GM21423 (cell line): ENCODE results near the gene PLEKHF1.

ENCODE experiments used
- ATAC-seq: cut with Tn5 transposase; IDR thresholded peaks from one replicate; pipeline ENCODE4 v1.9.1; 2021; ENCODE audit warnings: mild to moderate bottlenecking, moderate library complexity; ENCODE audit not compliant: unreplicated experiment

Gene PLEKHF1

DNA sequence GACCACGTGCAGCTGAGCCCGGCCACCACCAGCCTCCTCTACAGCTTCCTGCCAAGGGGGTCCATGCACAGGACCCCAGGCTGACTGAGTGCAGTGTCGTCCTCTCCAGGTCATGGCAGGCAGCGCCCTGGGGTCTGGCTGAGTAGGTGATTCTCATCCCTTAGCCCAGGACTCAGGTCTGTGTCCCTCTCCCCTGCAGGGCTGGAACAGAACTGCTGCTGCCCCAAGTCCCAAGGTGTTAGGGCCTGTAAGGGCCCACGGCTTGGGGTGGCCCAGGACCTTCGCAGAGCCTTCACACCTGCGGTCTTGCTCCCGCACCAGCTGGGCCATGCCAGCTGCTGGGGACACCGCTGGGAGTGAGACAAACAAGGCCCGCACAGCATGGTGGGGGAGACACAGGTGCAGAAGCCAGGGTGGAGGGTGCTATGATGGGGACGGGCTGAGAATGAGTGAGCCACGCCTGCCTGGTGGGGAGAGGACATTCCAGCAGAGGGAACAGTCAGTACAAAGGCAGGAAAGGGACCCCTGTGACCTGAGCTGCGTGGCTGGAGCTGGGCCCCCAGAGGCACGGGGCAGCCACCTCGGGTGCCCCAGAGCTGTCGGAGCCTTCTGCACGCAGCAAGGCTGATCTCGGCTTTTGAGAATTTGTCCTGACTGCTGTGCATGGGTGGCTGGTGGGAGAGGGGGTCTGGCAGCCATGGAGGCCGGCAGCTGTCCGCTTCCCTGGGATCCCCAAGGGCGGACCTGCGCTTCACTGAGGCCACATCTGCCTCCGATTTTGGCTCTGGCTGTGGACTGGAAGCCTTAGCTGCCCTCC is 11.9 kb downstream of the PLEKHF1 start:
- no peak for ATAC-seq

DNA sequence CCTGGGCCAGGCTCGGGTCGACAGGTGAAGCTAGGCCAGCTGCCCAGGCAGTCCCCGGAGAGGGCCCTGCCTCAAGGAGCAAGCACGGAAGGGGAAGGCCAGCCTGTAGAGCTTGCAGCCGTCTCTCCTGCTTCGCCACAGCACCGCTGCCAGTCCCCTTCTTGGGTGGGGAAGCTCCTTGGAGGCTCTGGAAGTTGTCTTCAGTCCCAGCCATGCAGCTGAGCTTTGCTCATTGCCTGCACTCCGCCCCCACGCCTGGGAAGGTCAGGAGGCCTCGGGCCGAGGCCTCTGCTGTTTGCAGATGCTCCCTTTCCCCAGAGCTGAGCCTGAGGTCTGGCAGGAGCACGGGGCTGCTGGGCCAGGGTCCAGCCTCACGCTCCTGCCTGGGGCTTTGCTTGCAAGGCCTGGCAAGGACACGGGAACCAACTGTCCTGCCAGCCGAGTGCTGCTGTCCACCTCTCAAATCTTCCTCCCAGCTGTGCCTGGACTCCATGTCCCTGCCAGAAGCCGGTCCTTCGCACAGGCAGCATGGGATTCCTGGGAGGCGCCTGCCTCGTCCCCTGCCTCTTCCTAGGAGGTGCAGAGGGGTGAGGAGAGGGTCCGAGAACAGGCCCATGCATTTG is 13.3 kb downstream of the PLEKHF1 start:
- ATAC-seq: no peak

DNA sequence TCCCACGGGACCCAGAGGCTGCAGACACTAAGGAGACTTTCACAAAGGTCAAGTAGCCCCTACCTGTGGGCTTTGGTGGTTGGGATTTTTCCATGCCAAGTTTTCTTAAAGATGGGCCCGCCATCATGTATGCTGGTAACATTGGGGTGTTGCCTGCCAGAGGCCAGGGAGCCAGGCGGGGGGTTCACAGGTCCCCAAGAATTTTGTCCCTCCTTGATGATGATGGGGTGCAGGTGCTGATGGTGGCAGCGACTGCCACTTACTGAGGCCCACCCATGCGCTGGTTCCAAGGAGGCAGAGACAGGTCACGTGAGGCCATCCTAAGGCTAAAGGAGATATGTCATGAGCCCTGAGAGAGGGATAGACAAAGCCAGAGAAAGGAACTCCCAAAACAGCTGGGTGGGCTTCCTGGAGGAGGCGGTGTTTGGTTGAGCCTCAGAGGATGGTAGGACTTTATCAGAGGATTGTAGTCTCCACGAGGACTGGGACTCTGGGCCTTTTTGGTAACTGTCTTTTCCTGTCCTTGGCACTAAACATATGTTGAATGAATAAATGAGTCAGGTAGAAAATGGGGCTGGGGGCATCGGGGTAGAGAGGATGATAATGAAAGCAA is 14.4 kb downstream of the PLEKHF1 start:
- ATAC-seq: no peak

DNA sequence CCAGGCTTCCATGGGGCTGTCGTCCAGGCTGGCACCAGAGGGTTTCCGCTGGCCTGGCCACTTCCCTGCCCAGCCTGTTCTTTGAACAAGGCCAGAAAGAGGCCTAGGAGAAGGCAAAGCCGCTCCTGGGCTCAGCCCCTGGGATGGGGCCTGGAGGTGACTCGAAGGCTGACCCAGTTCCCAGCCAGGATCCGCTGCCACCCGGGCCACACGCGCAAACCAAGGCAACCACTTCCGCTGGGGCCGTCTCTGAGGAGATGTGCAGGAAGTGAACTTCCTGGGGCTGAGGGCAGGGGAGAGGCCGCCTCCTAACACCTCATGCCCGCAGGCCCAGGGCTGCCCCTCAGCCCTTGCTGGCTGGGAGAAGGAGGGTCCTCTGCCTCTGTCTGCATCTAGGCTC is 15.2 kb downstream of the PLEKHF1 start:
- peak; percentile 82 for ATAC-seq

DNA sequence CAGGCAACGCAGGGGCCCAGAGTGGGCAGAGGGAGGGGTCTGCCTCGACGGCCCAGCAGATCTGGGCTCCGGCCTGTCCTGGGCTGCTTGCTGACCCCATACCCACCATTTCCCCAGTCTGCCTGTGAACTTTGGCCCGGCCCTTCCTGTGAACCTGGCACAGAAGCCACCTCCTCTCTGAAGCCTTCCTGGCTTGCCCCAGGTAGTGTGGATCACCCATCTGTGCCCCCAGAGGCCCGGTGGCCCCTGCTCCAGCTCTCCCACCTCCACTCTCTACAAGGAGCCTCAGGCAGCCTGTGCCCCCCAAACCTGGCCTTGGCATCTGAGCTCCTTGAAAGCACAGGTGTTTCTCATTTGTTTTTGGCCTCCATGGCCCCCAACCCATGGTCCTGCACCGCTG is 15.7 kb downstream of the PLEKHF1 start:
- no peak for ATAC-seq

DNA sequence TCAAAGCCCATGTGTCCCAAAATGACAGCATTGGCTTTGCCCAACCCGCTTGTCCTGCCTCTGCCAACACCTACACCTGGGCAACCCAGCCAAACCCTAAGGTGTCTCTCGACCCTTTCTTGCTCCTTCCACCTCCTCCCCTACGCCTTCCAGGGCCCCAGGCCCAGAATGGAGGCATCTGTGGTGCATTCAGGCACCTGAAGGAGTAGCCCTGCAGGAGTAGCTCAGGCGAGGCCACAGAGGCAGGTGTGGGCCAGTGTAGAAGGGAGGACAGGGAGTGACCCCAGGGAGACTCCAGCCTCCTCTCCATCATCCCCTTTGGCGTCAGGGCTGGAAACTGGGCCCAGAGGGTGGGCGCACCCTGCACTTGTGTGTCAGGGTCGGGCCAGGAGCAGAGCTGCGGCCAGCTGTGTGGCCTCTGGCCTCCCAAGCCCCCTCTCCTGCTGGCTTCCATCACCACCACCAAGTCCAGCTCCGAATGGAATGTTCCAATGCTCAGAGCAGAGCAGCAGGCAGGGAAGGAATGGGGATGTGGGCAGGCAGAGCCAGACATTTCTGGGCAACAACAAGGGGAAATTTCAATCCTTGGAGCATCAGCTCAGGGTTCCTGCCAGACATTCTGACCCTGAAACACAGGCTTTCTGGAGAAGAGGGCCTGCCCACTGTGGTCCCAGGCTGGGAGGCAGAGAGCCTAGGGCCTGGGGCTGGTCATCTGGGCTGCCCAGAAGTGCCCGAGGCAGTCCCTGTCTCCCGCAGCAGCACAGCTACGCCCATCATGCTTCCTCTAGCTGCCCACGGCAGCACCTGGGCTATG is 16.4 kb downstream of the PLEKHF1 start:
- no peak for ATAC-seq

DNA sequence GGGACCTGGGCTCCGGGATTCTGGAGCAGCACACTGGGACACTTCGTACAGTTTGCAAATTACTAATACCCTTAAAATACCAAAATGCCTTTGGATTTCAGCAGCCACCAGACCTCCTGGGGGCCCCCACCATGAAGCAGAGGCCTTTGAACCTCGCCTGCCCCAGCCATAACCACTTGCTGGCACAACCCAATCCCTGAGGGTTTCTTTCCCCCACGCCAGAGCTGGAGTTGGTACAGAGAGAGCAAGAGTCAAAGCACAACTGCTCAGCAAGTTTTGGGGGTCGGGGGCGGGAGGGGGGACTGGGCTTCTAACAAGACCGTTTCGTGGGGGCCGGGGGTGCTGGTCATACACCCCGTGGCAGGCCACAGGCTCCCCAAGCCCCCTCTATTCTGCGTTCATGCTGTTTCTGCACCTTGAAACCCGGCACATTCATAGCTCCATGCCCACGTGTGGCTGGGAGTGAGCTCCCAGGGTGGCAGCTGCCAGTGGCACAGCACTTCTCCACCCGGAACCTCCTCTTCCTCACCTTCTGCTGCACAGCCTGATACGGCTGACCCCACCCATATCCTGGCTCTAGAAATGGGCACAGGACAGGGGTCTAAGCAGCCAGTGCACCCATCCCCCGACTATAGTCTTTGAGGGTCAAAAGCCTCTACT is 17.1 kb downstream of the PLEKHF1 start:
- no peak for ATAC-seq

DNA sequence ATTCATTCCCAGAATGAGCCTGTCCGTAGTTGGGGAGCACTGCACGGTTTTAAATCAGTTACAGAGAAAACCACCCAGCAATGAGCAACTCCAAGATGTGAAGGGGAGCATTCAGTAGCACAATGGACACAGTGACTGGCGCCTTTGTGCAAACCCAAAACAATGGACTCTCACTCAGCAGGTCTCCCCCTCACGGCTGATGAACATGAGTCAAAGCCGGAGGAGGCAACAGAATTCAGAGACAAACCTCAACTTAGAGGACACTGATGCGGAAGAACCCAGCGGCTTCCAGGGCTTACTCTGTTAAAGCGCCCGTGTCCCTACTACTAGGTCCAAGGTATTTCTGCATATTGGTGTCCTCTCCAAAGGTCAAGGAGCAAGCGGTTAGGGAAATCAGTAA is 17.7 kb downstream of the PLEKHF1 start:
- ATAC-seq: no peak

DNA sequence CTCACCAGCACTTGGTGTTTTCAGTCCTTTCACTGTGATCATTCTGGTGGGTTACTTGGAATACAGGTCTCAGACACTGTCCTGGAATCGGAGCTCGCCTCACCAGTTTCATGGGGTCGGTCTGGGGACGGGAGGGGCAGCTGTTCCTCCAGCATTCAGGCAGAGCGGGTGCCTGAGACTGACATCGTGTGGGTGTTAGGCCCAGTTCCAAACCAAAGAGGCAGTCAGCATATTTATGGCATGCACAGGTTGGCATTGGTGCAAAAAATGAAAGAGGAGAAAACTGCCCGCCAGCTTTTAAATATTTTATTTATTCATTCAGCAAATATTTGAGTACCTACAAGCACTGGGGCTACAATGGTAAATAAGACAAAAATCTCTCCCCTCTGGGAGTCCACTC is 20.1 kb downstream of the PLEKHF1 start:
- no peak for ATAC-seq

DNA sequence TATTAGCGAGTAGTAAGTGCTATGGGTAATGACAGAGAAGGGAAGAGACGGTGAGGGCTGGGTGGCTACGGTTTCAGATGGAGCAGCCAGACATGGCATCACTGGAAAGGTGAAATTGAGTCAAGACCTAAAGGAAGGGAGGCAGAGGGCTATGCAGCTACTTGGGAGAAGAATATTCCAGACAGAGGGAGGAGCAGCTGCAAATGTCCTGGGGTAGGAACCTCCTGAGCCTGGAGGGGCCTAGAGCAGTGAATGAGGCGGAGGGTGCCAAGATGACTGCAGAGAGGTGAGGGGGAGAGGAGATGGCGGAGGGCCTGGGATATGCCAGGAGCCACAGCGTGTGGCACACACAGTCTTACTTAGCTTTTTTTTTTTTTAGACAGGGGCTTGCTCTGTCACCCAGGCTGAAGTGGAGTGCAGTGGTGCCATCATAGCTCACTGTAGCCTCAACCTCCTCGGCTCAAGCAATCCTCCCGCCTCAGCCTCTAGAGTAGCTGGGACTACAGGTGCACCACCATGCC is 21.1 kb downstream of the PLEKHF1 start:
- no peak for ATAC-seq

DNA sequence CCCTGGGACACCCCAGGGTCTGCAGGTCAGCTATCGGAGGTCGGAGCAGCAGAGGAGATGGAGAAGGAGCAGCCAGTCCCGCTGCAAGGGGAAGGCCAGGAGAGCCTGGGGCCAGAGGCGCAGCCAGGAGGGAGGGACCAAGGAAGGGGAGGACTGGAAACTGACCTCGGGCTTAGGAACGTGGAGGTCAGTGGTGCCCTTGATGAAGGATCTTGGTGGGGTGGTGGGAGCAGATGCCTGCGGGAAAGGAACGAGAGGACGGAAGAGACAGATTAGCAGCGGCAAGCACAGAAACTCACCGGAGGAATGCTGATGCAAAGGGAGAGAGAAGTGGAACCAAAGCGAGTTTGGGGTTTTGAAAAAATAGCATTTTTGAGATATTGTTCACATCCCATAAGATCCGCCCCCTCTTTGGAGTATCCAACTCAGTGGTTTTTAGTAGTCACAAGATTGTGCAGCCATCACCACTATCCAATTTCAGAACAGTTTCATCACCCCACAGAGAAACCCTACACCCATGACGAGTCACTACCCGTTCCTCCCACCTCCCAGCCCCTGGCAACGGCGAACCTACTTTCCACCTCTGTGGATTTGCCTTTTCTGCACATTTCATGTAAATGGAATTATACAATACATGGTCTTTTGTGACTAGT is 22.1 kb downstream of the PLEKHF1 start:
- ATAC-seq: no peak

DNA sequence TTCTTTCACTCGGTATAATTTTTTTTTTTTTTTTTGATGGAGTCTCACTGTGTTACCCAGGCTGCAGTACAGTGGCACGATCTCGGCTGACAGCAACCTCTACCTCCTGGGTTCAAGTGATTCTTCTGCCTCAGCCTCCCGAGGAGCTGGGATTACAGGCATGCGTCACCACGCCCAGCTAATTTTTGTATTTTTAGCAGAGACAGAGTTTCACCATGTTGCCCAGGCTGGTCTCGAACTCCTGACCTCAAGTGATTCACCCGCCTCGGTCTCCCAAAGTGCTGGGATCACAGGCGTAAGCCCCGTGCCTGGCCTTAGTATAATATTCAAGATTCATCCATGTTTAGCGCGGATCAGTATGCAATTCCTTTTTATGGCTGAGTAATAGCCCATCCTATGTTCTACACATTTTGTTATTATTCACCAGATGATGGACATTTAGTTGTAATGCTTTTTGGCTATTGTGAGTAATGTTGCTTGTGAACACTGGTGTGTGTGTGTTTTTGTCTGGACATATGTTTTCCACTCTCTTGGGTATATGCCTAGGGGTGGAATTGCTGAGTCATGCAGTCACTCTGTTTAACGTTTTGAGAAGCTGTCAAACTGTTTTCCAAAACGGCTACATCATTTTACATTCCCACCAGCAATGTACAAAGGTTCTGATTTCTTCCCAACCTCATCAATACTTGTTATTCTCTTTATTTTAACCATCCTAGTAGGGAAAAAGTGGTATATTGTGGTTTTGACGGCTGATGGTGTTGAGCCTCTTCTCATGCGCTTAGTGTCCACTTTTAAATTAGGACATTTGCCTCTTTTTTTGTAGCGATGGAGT is 22.9 kb downstream of the PLEKHF1 start:
- ATAC-seq: no peak

DNA sequence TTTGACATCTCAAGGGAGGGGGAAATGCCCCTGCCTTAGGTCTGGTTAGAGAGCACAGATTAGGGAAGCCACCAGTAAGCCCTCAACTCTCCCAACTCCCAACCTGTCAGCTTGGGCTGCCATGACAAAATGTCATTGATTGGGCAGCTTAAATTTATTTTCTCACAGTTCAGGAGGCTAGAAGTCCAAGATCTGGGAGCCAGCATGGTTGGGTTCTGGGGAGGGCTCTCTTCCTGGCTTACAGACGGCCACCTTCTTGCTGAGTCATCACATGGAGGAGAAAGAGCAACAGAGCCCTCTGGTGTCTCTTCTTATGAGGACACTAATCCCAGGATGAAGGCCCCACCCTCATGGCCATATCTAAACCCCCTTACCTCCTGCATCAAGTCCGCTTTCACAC is 25.6 kb downstream of the PLEKHF1 start:
- ATAC-seq: peak; percentile 49

DNA sequence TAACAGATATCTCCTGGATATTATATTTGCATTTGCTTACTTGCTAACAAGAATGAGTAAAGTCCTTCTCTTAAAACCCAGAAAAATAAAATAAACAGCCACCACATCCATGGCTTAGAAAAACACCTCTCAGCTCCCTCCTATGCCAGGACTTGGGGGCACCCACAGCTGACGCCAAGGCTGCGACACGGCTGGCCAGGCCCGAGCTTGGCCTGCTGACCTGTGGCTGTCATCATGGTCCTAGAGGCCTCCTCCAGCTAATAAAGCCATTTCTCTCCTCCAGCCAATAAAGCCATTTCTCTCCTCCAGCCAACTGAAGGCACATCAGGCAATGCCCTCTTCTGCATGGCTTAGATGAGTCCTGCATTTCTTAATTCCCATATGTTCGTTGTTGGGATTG is 28.9 kb downstream of the PLEKHF1 start:
- no peak for ATAC-seq

DNA sequence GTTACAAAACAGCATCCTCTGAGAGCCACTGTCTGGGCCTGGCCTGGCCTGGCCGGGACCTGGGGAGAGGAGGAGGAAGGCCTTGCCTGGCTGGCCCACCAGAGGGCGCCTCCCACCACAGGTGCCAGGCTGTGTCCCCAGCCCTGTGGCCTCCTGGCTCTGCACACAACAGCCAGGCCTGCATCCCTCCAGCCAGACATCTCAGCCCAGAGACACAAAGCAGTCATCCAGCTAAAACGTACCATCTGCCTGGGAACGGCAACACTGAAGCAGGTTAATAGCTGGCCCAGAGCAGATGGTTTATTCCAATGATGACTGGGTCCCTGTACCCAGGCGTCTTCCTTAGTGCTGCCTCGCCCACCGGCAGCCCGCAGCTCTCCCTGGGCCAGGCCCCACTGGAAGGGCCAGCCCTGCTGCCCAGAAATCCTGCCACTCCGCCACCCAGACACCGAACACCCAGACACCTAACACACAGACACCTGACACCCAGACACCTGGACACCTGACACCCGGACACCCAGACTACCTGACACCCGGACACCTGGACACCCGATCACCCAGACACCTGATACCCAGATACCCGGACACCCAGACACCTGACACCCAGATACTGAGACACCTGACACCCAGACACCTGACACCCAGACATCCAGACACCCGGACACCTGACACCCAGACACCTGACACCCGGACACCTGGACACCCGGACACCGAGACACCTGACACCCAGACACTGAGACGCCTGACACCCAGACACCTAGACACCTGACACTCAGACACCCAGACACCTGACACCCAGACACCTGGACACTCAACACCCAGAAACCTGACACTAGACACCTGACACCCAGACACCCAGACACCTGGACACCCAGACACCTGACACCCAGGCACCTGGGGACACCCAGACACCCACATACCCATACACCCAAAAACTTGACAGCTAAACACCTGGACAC is 29.7 kb downstream of the PLEKHF1 start:
- ATAC-seq: peak; percentile 95

DNA sequence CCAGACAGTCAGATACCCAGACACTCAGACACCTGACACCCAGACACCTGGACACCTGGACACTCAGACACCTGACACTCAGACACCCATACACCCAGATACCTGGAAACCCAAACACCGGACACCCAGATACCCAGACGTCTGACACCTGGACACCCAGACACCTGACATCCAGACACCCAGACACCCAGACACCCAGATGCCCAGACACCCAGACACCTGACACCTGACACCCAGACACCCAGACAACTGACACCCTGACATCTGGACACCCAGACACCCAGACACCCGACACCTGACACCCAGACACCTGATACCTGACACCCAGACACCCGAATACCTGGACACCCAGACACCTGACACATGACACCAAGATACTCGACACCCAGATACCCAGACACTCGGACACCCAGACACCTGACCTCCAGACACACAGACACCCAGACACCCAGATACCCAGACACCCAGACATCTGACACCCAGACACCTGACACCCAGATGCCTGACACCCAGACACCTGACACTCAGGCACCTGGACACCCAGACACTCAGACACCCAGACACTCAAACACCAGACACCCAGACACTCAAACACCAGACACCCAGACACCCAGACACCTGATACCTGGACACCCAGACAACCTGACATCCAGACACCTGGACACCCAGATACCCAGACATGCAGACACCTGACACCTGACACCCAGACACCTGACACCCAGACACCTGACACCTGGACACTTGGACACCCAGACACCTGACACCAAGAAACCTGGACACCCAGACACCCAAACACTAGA is 30.7 kb downstream of the PLEKHF1 start:
- no peak for ATAC-seq

DNA sequence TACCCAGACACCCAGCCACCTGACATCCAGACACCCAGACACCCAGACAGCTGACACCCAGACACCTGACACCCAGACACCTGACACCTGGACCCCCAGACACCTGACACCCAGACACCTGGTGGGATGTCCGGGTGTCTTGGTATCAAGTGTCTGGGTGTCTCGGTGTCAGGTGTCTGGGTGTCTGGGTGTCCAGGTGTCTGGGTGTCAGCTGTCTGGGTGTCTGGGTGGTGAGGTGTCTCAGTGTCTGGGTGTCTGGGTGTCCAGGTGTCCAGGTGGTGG is 31.2 kb downstream of the PLEKHF1 start:
- no peak for ATAC-seq
